Fibroblast of skin of left quadriceps (primary cell): ENCODE measurements around the gene ZNF275.
A peak's percentile ranks its signal among the peaks of the same experiment; 100 is the strongest.
"Not testable (repeated sequence)": the region's sequence is repeated elsewhere in the genome, so short reads cannot be mapped to it uniquely, and the experiment has no call there.

ENCODE experiments used
- DNase-seq, 2 experiments: peaks; one replicate each; pipeline ENCODE4 v3.0.0-alpha.2; 2013; ENCODE audit warnings: low read depth in 2 of 2

ZNF275 gene

GRCh38 chrX:153319295-153320046 is 14.5 kb upstream of the ZNF275 start:
- no peak for DNase-seq

- DNase-seq, result not testable (repeated sequence)
These were observed 13.9 kb upstream of the ZNF275 start for GRCh38 chrX:153320047-153320443.

GRCh38 chrX:153320555-153321184 is 13.3 kb upstream of the ZNF275 start:
- DNase-seq, result no peak

- no peak for DNase-seq
These were observed 12.4 kb upstream of the ZNF275 start, which contains the start of gene PNMA6F for GRCh38 chrX:153321381-153322124. PNMA6F (minus strand) TSS chrX:153321767; CDS start chrX:153320674, 1,093 bp downstream.

GRCh38 chrX:153327561-153327960 is 6.4 kb upstream of the ZNF275 start:
- no peak for DNase-seq

- DNase-seq, result peak; percentile 53 to 59
These were observed 687 bp upstream of the ZNF275 start for GRCh38 chrX:153333266-153333665.

GRCh38 chrX:153334654-153335295 is 822 bp downstream of the ZNF275 start:
- no peak for DNase-seq

GRCh38 chrX:153336121-153336894 is 2.4 kb downstream of the ZNF275 start:
- no peak for DNase-seq

- DNase-seq, result no peak
These were observed 3.0 kb downstream of the ZNF275 start for GRCh38 chrX:153336988-153337387.

GRCh38 chrX:153338836-153339235 is 4.9 kb downstream of the ZNF275 start:
- no peak for DNase-seq

- no peak for DNase-seq
These were observed 5.7 kb downstream of the ZNF275 start for GRCh38 chrX:153339662-153340061.

GRCh38 chrX:153340111-153340510 is 6.2 kb downstream of the ZNF275 start:
- DNase-seq, result no peak

- no peak for DNase-seq
These were observed 9.0 kb downstream of the ZNF275 start for GRCh38 chrX:153342762-153343558.

- no peak for DNase-seq
These were observed 9.7 kb downstream of the ZNF275 start for GRCh38 chrX:153343674-153344073.

- DNase-seq, result no peak
These were observed 13.6 kb downstream of the ZNF275 start for GRCh38 chrX:153347530-153347929.

- DNase-seq, result no peak
These were observed 14.5 kb downstream of the ZNF275 start for GRCh38 chrX:153348421-153348820.

- DNase-seq, result no peak
These were observed 16.0 kb downstream of the ZNF275 start for GRCh38 chrX:153349952-153350351.

GRCh38 chrX:153351981-153352380 is 18.0 kb downstream of the ZNF275 start:
- DNase-seq, result no peak

GRCh38 chrX:153352858-153353257 is 18.9 kb downstream of the ZNF275 start:
- no peak for DNase-seq

GRCh38 chrX:153353416-153353815 is 19.5 kb downstream of the ZNF275 start:
- DNase-seq, result no peak
